Measurements from ENCODE around the gene MARK4.

GRCh38 chr19:45352062-45352461 is 101.0 kb downstream of the MARK4 start:
- TF ChIP-seq CTCF (IDR thresholded peaks at IDR 0.05 in 4 of 5, conservative IDR thresholded peaks at IDR 0.05 in 1 of 5) (no peak), POLR2A (IDR thresholded peaks at IDR 0.05) (no peak)
